OCI-LY3 (cell line): ENCODE measurements around the gene GABRR2.

Source experiments
- EZH2phosphoT487 ChIP-seq: fragments of 200-600 bp; shearing (Covaris generic); IDR thresholded peaks from 2 replicates; pipeline ENCODE4 v1.6.1; 2018; ENCODE audit warnings: antibody characterized with exemption, mixed run types, low read depth
- TF ChIP-seq, protein P1 (sequence below): fragments of 200-600, 300-600 bp; sonication (generic); IDR thresholded peaks from 2 replicates; pipeline ENCODE4 v1.5.1; 2014; ENCODE audit warnings: antibody characterized with exemption, low read length, low read depth

- TF ChIP-seq, protein P1, sequence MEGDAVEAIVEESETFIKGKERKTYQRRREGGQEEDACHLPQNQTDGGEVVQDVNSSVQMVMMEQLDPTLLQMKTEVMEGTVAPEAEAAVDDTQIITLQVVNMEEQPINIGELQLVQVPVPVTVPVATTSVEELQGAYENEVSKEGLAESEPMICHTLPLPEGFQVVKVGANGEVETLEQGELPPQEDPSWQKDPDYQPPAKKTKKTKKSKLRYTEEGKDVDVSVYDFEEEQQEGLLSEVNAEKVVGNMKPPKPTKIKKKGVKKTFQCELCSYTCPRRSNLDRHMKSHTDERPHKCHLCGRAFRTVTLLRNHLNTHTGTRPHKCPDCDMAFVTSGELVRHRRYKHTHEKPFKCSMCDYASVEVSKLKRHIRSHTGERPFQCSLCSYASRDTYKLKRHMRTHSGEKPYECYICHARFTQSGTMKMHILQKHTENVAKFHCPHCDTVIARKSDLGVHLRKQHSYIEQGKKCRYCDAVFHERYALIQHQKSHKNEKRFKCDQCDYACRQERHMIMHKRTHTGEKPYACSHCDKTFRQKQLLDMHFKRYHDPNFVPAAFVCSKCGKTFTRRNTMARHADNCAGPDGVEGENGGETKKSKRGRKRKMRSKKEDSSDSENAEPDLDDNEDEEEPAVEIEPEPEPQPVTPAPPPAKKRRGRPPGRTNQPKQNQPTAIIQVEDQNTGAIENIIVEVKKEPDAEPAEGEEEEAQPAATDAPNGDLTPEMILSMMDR: no peak
- no peak for TF ChIP-seq EZH2phosphoT487
Observed at GRCh38 chr6:89221129-89221528, 94.0 kb downstream of the GABRR2 start.
